NCI-H345 (cell line): ENCODE data around the gene MASP1.
"Not testable (repeated sequence)": the region's sequence is repeated elsewhere in the genome, so short reads cannot be mapped to it uniquely, and the experiment has no call there.

ENCODE experiments used
- DNase-seq: peaks from one replicate; lab custom pipeline; 2025; lab: John Stamatoyannopoulos, UW

Gene MASP1

DNA sequence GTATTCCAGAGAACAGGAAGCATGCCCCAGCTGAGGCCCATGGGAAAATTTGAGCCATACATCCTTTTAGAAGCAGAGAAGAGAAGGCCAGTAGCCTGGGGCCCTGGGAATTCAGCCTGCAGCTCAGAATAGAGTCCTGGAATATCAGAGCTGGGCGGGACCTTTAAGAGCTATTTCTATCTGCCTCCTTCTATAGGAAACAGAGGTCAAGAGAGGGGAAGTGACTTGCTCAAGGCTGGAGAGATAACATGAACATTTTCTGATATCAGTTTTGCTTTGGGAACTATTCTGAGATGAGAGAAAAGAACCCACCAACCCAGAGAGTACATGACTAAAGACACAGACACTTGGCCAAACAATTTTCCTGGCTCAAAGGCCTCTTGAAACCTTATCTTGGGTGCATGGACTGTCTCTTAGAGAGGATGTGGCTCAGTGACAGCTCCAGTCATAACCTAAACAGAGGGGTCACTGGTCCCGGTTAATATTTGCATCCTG, 26.0 kb downstream of the MASP1 start:
- no peak for DNase-seq

DNA sequence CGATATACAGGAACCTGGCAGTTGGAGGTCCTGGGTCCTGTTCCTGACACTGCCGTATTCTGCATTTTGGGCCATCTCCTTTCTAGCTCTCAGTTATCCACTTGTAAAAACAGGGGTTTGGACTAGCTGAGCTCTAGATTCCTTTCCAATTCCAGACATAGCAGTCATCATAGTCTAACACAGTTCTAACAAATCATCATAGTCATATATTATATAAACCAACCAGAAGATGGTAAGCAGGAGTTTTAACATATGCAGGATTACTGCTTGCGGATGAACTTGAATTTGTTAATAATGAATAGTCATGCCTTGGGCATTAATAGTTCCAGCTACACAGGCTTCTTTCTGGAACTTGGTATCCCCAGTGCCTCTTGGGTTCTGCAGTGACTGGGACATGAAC, 26.6 kb downstream of the MASP1 start:
- DNase-seq, result no peak

DNA sequence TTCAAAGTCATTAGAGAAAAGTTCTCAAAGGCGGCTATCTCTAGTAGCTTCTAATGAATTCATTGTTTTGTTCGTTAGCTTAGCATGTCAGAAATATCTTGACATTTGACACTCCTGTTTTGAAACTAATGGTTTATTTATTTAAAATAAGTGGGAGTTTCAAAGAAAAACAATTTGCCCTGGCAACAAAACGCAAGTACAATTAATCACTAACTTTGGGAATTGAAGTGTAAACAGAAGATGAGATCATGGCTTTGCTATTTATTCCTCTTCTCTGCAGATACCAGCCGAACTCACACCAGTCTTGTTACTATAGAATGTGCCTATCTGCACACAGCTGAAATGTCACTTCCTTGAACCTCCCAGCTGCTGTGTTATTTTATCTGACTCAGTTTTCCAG, 27.5 kb downstream of the MASP1 start:
- DNase-seq, result no peak

DNA sequence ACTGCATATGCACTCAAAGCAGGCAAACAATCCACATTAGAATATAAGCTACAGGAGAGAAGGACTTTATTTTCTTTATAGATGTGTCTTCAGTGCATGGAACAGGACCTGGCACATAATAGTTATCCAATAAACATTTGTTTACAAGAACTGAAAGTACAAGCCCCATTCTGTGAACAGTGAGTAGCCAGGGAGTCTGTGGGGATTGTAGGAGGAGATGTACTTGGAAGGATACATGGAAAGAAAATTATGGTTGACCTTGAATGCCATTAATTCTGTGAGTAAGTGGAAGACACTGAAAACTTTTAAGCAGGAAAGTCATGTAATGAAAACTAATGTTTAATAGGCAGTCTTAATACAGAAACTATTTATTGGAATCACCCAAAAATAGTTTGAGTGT, 28.3 kb downstream of the MASP1 start:
- DNase-seq, result no peak

DNA sequence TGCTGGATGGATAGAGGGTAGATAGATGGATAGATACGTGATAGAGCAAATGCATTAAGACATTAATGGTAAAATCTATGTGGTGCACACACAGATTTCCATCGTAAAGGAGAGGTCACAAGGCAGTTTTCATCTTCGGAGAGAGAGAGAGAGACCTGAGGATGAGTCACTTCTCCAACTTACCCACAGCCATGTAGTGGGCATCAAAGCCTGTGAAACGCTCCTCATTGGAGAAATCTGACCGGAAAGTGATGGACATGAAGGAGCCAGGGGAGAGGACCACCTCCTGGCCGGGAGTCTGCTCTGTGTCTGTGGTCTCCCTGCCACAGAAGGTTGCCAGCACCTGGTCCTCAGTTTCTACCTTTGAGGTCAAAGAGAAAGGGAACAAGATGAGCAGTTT, 29.2 kb downstream of the MASP1 start:
- DNase-seq, result no peak

DNA sequence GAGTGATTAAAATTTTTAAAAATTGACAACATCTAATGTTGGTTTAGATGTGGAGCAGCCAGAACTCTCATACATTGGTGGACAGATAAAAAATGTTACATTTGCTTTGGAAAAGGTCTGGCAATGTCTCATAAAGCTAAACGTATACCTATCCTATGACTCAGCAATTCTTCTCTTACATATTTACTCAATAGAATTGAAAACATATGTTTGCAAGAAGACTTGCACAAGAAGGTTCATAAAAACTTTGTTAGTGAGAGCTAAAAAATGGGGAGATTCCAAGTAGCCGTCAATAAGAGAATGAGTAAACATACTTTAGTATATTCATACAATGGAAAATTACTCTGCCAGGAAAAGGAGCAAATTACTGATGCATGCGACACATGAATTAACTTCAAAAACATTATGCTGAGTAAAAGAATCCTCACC, 30.0 kb downstream of the MASP1 start:
- DNase-seq, result no peak

DNA sequence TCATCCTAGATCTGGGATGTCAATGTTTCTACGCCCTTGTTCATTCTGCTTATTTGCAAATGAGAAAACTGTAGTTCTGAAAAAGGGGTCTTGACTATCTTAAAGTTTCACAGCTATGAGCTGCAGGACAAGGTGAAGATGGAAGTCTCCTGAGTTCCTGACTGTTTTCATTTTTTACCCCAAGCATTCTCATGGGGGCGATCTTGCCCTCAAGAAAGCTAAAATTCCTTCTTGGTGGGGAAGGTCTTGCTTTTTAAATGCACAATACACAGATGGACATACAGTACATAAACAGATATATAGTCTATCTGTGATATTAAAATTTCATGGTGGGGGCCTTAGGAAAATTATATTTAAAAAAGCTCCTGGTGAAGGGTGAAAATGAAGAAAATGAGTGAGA, 32.4 kb downstream of the MASP1 start:
- no peak for DNase-seq

DNA sequence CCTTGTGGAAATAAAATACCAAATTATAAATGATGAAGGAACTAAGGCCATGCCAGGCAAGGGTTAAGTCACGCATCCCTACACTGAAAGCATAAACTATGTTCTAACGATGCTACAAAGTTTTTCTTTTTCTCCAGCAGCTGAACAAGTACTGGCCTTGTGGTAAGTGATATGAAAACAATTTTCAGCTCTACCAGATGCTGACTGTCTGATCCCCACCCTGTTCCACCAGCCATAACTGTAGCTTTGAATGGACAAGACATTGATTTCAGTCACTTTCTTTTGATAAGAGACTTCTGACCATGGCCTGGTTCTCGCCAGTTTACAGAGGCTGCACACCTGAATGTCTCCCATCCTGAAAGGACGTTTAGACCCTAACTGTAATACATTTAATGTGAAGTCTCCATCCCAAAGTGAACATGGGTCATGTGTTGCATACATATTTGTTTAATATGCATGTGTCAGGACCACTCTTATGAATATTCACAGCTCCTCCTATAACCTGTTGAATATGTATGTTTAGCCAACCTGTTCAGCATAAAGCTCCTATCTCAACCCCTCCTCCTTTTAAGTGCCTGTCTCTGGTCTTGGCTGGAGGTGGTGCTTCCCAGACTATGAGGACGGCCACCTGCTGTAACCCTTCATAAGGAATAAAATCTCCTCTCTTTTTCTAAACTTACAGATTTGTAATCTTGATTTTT, 33.4 kb downstream of the MASP1 start:
- no peak for DNase-seq

DNA sequence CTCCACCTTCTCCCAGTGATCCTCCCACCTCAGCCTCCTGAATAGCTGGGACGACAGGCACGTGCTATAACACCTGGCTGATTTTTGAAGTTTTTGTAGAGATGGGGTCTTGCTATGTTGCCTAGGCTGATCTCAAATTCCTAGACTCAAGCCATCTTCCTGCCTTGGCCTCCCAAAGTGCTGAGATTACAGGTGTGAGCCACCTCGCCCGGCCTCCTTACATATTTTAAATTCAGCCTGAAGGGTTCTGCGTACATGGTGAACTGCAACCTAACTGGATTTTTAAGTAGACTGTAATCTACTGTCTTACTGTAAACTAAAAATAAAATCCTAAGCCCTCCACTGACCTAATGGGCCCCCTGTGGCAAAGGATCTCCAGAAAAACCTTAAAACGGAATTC, 34.1 kb downstream of the MASP1 start:
- DNase-seq, result no peak

DNA sequence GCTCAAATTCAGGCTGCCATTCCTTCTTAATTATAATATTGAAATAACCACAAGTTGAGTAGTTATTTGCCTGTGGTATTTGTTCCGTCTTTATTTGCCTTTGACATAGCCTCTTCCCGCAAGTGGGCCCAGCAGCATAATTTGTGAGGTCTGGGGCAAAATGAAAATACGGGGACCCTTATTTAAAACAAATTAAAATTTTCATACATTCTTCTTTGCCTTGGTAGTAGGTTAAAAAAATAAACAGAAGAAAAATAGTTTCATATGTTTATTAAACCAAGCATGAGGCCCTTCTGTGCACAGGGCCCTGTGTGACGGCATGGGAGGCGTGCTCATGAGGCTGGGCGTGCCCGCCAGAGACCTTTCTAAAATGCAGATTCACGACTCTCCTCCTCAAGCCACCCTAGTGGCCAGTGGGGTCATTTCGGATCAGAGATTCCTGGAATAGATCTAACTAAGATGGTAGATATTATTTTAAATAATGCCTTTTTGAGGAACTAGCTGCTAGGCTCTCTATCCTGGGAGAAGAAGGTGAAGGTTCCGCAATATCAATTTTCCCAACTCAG, 35.4 kb downstream of the MASP1 start:
- DNase-seq, result no peak

DNA sequence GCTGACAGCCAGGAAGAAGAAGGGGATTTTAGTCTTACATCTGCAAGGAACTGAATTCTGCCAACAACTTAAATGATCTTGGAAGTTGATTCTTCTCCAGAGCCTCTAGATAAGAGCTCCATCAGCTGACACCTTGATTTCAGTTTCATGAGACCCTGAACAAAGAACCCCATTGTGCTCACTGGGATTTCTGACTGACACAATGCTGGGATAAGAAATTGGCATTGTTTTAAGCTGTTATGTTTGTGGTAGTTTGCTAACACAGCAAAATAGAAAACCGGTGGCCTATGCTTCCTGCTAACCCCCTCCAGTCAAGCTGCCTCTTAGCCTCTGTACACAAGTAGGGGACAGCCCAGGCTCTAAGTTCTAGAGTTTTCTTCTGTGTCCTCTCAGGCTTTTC, 36.2 kb downstream of the MASP1 start:
- DNase-seq, result no peak

DNA sequence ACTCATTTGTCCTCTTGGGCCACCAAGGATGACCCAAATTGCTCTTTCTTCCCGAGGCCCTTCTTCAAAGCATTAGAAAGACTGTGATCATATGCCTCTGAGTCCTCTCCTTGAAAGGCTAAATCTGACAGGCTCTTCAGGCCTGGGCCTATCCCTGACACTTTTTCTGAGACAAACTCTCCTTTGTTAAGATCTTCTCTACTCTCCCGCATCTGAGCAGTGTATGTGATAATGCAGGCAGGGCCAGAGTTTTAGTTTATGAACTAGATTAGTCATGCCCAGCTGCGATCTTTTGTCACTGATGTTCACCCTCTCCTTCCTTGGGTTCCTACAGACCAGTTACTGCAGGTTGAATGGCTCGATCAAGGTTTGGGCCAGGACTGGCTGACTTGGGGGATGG, 39.2 kb downstream of the MASP1 start:
- DNase-seq, result no peak

DNA sequence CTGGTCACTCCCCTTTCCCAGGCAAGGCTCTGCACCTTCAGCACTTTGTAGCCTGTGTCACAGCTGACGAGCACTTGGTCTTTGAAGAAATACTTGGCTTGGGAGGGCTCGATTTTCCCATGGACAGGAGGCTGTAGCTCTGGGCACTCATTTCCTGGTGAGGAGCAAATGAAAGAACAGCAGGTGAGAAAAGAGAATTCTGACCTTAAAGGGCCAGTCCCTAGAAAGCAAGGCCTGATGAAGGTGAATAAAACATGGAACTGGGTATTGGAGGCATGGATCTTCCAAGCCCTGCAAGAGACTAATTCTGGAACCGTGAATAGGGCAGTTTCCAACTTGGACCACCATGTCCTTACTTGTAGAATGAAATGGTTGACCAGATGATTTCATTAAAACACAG, 39.9 kb downstream of the MASP1 start:
- no peak for DNase-seq

DNA sequence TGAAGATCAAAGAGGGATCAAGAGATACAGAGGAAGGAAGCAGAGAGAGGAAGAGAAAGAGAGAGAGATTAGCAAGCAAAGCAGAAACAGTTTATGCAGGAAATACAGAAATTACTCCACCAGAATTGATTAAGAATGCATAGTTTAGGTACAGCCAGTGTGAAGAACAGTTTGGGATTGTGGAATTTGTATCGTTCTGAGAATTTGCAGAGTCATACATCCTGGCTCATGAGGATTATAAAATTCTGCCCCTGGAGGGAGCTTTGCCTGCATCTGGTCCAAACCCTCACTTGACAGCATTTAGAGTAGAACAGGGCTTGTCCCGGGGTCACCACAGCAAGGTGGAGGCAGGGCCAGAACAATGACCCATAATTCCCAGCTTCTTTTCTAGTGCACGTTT, 44.1 kb downstream of the MASP1 start:
- no peak for DNase-seq

DNA sequence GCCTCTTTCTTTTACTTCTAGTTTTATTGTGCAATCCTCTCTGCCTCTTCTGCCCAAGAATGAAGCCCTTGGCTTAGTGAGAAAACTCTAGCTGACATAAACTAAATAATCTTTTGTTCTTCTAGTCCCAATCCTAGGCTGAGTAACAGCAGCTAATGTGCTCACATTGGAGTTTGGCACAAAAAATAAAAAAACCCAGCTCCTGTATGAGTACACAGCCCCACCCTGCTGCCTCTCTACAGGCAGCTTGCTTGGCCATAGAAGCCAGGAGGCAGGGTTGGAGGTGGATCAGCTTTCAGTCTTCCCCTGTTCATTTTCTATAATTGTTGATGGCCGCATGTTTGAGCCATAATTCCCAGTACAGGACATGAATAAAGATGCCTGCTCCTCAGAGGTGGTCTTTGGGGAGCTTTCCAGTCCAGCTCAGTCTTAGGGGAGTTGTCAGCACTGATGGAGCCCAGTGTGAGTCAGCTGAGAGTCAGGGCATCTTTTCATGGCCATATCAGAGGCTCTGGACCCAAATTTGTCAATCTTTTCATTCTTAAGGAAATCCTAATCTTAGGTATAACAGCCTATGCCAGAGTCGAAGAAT, 47.5 kb downstream of the MASP1 start:
- DNase-seq, result no peak

DNA sequence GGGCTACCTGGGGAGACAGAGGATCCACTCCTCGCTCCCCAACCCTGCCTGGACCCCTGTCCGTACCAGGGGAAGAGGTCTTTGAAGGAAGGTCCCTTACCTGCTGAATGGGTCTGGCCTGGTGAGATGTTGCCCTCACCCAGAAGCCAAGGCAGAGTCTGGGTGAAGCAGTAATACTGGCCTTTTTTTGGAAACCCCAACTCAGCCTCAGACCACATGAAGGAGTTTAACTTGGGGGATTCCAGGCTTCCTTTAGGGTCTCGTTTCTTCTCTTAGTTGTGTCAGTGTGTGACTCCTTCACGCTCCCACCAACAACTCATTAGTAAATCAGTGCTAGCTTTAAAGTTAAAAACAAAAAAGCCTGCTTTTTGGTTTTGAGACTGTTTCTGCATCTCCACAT, 48.6 kb downstream of the MASP1 start:
- no peak for DNase-seq

DNA sequence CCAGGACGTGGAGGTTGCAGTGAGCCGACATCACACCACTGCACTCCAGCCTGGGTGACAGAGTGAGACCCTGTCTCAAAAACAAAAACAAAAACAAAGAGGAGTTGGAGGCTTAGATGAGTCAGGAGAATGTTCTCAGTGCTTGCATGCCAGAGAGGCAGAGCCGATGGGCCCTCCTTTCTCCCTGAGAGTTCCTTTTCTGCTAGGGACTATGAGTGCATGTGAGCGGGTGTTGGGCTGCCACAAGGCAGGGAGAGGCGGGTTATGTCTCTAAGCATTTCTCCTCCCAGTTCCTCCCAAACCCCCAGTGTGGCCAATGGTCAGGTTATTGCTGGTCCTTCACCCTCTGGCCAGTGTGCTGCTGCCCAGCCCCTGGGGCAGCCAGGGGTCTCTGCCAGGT, 49.1 kb downstream of the MASP1 start:
- DNase-seq, result no peak

DNA sequence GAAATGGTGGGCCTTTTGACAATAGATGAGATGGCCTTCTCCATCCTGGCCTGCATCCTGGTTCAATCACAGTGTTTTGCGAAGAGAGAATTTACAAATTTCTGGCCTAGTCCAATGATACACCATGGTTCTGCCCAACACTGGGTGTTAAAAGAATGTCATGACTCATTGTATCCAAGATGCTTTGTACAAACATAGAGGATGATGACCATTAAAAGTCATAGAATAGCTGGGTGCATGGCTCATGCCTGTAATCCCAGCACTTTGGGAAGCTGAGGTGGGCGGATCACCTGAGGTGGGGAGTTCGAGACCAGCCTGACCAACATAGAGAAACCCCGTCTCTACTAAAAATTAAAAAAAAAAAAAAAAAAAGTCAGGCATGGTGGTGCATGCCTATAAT, 52.7 kb downstream of the MASP1 start:
- not testable (repeated sequence) for DNase-seq

DNA sequence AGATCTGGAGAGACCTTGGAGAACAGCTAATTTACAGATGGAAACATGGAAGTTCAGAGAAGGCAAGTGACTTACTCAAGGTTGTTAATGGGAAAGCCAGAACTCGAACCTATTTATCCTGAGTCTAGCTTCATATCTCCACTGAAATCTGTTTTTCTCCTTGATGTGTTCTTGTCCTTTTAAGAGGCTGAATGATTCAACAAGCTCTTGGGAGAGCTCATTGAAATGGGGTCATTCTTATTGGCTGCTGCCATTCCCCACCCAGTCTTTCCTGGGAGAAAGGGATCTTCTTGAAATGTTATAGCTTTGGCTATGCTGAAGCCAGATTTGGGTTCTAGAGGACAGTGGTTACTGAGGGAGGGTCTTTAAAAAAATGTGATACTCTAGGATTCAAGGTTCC, 53.3 kb downstream of the MASP1 start:
- DNase-seq, result no peak

DNA sequence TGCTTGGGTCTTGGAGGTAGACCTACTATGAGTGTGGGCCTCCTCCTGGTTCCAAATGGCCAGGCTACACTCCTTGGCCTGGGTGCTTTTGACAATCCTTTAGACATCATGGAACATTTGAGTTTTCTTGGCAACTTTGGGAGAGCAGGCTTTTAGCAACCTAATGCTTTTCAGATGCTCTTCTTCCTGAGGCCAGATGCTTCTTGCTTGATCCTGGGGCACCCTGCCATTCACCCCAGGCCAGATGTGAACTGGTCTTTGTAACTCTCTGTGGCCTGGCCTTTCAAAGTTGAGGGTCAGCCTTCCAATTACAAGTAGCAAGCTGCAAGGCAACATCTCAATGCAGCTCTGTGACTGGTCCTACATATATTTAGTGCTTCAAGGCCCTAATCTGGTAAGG, 53.8 kb downstream of the MASP1 start:
- no peak for DNase-seq

DNA sequence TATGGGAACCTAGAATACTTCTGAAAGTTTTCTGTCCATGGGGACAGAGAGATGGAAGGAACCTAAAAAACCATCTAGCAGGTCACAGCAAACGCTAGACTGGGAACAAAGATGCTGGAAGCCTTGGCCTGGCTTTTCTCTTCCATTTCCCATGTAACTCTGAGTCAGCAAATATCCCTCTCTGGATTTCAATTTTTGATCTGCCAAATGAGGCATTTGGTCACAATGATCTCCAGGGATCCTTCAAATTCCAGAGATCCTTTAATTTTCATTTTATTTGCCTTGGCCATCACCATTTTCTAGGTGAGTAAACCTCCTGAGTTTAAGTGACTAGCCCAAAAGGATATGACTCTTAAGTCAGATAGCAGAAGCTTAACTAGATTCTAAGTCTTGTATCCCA, 54.6 kb downstream of the MASP1 start:
- no peak for DNase-seq

DNA sequence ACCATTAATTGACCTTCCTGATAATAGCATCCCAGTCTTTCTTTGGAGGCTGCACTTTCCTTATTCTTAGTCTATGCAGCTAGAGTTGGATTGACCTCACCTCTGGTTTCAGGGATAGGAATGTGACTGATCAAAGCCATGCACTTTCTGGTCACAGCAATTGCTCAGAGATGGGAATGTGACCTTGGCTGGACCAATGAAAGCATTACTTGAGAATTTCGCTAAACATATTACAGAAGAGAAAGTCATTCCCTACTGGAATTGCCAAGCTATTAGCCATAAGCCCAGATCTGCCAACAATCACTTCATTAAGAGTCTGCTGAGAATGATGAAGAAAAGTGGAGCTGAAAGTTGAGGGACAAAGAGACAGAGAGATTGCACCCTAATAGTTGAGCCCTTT, 61.5 kb downstream of the MASP1 start:
- no peak for DNase-seq

DNA sequence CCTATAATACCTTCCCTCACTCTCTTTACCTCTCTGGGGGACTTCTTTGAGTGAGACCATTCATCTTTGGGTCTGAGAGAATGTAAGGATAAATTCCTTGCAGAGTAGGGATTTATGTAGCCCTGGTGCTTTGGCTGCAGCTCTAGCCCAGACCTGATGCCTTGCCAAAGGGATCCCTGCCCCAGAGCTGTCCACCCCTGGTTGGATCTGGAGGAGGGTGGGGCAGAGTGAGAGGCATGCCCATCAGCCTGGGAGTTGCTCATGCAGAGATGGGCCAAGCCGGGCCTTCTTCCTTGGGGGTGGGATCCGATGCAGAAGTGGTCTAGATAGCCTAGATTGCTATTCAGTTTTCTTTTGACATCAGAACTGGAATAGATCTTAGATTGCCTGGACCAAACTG, 62.8 kb downstream of the MASP1 start:
- DNase-seq, result no peak
